LNCaP clone FGC (cell line): ENCODE data around the gene RNASE8.
A peak's percentile ranks its signal among the peaks of the same experiment; 100 is the strongest.

Experiments
- DNase-seq: peaks from one replicate; pipeline ENCODE4 v3.0.0-alpha.2; 2011; ENCODE audit warnings: low read depth
- H3K4me3 ChIP-seq: 2 replicates; pipeline ENCODE4 v1.5.1; 2011; ENCODE audit warnings: mild to moderate bottlenecking, low read depth, low read length, control low read depth
- CTCF ChIP-seq: IDR thresholded peaks from 2 replicates; pipeline ENCODE4 v1.5.1; 2012; ENCODE audit warnings: mild to moderate bottlenecking; ENCODE audit not compliant: control insufficient read depth, insufficient read depth; ENCODE audit errors: extremely low read depth

RNASE8 gene

GRCh38 chr14:21106498-21107282, 49.1 kb downstream of the RNASE8 start:
- TF ChIP-seq CTCF: peak; percentile 94
- DNase-seq: no peak
- H3K4me3 ChIP-seq: no peak overlapping the region

DNA sequence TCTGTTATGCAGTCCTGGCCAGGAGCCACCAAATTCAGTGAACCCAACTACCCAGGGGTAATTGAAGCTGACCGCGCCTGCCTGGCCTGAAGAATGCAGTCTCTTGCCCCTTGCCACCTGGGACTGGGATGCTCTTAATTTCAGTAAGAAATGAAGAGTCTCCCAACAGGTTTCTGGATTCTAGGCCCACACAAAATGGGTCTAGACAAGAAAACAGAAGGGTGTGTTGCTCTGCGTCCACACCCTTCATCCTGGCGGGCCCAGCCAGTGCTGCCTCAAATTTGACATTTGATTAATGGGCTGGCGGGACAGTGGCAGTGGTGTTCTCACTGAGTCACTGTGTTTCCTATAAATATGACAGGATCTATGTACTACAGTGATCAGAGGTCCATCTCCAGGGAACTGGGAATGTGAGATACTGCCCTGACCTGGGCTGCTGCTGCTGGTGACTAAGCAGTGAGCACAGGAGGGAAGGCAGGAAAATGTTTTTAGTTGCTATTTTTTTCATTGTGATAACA, 49.7 kb downstream of the RNASE8 start:
- H3K4me3 ChIP-seq: no peak overlapping the region
- no peak for DNase-seq
- no peak for TF ChIP-seq CTCF
